NCI-H2227 (cell line): ENCODE data around the gene SERPINB3.
"Not testable (repeated sequence)": the region's sequence is repeated elsewhere in the genome, so short reads cannot be mapped to it uniquely, and the experiment has no call there.

Experiments used
- DNase-seq: peaks from one replicate; lab custom pipeline; 2025; ENCODE audit not compliant: unreplicated experiment; lab: John Stamatoyannopoulos, UW

SERPINB3 gene

DNA sequence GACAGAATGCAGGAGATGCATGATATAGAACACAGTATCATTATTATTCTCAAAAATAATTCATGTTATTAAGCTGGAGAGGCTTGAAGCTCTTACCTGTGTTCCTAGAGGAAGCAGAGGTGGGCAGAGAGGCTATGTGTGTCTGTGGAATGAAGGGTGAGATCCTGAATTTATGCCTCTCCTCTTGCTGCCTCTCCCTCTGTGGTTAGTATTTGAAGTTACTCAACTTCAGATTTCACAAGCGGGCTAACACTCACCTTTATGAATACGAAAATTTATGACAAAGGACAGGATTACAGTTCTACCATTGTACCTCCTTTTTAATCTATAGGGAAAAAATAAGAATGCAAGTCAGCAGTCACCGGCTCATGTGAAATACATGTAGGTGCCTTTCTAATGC is at the start of gene SERPINB3:
TSS of gene SERPINB3 (minus strand) at position 144 of the 400 bp plus-strand sequence. CDS start 677 bp downstream, outside the sequence.
- not testable (repeated sequence) for DNase-seq

DNA sequence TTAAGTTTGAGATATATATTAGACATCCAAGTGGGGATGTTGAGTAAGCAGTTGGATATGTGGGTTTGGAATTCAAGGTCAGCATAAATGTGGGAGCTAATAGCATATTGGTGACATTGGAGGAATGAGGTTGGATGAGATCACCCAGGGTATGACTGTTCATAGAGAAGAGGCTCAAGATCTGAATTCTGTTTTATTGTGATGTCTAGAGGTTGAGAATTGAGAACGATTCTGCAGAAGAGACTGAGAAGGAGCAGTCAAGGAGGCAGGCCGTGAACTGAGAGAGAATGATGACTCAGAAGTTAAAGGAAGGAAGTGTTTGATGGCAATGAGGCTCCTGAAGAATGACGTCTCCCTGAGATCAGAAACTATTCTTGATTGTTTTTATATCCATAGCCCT is 47.0 kb upstream of the SERPINB3 start:
- DNase-seq, result no peak

DNA sequence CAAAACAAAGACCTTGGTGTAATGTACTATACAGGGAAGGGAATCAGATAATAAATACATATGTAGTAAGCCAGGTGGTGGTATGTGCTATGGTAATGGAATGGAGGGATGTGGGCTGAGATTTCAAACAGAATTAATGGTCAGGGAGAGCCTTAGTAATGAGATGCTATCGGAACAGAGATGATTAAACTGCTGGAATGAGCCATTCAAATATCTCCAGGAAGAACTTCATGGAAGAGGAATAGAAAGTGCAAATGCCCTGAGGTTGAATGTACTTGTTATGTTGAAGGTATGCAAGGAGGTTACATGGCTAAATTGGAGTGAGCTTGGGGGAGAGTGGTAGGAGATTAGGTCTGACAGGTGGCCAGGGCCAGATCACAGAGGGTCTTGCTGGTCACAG is 46.1 kb upstream of the SERPINB3 start:
- DNase-seq, result no peak

DNA sequence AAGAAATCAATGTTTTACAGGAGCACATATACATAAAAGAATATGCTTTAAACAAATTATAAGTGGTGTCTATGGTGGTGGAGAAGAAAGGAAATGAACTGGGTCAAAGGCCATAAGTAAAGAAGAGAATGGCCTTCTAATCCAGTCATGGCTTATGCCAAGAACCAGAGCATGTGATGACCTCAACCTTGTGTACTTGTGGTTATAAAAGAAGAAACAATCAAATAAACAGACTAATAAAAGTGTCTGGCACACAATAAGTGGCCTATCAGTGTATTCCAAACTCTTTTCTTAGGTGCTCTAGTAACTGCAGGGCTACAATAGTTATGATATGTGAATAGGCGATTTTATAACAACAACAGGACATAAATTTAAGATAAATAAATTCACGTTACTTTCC is 43.7 kb upstream of the SERPINB3 start:
- no peak for DNase-seq

DNA sequence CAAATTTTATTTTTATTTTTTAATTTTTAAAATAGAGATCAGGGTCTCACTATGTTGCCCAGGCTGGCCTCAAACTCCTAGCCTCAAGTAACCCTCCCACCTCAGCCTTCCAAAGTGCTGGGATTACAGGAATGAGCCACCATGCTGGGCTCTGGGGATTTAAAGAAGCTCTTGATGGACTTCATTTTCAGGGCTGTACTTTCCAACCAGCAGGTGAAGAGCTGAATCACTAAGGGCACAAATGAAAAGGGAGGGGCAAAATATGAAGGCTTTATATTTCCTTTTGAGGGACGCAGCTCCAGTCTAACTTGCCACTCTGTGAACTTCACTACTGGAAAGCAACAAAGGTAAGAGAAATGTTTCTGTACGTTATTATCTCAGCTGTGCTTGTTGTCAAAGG is 41.0 kb upstream of the SERPINB3 start, which contains the start of gene SERPINB11:
TSS of gene SERPINB11 (plus strand) at position 301 of the 400 bp plus-strand sequence. CDS start 7,234 bp downstream, outside the sequence.
- no peak for DNase-seq

DNA sequence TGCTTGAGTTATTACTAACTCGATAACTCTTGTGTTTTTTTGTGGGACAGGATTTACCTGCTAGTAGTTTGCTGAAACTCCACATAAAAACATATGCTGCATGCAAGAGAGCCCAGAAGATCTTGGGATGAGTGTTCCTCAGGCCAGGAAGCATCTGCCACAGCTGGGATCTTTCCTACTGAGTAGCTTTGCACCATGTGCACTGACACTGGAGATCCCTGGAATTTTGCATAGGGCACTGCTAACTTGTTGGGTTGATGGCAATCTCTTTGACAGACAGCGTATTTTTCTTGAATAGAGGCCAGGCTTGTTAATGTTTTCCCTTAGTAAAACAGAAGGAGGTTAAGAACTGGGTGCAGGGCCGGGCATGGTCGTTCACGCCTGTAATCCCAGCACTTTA is 40.3 kb upstream of the SERPINB3 start:
- no peak for DNase-seq

DNA sequence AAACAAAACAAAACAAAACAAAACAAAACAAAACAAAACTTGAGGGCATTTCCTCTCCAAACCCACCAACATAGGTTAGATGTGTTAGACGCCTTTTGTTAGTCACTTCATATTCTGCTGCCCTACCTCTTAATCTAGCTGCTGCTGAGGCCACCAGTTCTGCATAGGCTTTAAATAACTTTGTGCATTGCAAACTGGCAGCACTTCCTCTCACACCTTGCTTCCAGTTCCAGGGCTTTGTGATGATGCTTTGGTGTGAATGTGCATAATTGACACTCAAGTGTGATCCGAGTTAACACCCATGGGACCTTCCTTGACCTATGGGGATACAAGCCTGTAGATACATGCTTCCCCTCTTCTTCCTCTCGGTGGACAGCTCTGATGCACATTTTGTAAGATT is 38.8 kb upstream of the SERPINB3 start:
- no peak for DNase-seq

DNA sequence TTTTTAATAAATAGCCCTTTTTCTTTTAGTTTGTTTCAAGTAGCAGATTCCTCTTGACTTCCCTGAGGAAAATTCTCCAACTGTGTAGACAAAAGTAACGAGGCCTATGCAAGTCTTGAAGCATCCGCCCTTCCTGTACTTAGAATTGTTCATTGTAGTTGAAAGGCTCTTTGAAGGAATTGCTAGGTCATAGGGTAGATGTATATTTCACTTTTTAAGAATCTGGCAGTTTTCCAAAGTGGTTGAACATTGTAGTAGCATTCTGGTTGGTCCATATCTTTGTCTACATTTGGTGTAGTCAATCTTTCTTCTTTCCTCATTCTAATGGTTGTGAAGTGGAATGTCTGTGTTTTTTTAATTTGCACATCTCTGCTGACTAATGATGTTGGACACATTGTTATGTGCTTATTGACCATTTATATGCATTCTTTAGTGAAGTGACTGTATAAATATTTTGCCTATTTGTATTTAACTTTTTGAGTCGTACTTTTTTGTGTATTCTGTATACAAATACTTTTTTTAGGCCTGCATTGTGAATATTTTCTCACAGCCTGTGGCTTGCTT is 35.5 kb upstream of the SERPINB3 start:
- no peak for DNase-seq

DNA sequence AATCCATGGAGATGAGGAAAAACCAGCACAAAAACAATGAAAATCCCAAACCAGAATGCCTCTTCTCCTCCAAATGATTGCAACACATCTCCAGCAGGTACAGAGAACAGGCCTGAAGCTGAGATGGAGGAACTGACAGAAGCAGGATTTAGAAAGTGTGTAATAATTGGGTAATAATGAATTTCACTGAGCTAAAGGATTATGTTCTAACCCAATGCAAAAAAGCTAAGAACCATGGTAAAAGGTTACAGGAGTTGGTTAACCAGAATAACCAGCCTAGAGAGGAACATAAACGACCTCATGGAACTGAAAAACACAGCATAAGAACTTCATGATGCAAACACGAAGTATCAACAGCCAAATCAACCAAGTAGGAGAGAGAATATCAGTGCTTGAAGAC is 27.4 kb upstream of the SERPINB3 start:
- DNase-seq, result no peak

DNA sequence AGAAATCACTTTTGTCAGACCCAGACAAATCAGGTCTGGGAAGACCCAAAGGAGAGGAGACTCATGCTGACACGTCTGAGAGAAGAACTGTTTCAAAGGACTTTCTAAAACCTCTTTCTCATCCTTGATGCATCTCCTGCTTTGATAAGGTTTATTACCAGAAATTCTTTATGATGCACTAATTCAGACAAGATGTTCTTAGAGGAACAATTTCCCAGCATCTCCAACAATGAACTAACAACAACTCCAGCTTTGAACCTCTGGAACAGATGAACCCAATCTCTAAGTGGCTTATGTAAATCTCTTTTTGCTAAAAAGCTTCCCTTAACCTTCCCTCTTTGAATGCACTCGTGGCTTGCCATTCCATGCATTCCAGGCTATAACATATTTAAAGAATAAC is 25.2 kb upstream of the SERPINB3 start:
- no peak for DNase-seq

DNA sequence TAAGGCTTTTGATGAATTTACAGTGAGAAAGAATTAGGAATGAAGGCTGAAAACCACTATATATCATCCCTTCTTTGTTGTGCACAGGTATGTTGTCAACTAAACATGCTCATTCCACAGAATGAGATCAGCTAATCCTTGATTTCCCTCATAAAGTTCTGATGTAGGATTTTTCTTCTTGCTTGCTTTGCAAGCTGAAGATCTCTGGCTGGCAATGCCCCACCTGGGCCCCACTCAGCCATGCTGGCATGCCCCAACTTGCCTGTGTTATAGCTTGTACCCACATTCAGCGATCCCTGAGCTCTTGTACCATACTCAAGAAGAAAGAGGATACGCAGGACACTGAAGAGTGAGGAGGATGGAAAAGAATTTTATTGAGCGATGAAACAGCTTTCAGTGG is 23.0 kb upstream of the SERPINB3 start:
- no peak for DNase-seq

DNA sequence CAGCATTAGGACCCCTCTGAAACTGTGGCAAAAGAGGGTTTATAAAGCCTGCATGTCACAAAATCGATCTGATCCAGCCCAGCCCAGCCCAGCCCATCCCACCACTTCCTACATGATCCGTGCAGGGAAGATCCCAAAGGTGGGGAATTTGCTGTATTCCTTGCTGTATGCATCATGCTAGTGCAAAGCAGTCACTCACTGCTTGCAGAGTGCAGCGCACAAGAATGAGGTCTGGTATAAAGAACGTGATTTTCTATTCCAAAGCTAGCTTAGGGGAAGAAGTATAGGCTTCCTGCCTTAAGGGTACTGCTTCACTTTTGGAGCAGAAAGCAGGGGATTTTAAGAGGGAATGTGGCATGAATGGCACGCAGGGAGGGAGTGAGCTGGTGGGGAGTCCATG is 22.2 kb upstream of the SERPINB3 start:
- no peak for DNase-seq

DNA sequence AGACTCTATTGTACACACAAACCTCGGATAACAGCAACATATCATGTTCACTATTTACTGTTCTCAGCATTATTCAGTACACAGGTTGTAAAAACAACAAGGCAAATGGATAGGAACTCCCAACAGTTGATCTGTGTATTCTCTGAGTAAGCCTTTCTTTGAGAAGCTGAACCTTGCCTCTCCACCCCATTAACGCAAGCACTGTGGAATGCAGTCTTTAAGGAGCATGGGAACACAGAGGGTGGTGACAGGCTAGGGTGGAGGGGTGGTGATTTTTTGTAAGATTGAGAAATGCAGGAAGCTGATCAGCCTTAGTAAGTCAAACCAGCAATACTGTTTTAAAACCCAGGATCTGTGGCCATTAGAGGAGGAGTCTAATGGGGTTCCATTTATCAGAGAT is 21.5 kb upstream of the SERPINB3 start:
- no peak for DNase-seq

DNA sequence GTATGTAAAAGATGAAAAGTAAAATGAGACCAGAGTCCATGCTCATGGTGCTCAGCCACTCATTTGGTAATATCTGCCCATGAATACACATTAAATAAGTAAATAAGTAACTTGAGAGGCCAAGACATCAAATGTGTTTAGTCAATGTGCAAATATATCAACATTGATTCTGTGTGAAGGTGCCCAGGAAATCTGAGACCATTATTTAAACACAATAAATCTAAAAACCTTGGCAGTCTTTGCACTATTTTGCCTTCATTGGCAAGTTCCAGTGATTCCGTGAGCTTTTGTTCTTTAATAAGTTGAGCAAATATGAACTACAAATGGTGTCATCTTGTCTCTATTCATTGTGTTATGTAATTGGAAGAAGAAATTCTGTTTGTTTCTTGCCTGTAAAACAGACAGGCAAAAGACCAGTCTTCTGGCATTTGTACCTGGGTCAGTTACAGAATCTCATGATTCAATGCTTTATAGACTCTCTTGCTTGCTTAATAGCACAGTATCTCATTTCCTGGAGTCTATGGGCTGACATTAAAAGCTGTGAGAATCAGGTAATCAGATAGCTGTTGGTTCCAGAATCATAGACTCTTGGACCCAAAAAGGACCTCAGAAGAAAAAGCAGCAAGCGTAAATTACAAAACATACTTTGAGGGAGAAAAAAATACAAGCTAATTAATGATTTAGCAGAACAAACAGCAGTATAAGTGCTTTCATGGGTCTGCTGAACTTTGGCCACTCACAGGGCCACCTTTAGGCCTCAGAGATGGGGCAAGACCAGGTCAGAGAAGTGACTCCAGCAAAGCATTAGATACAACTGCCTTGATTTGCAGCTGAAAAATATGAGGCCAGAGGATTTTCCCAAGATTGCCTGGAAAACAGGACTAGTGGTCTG is 20.0 kb upstream of the SERPINB3 start:
- no peak for DNase-seq

DNA sequence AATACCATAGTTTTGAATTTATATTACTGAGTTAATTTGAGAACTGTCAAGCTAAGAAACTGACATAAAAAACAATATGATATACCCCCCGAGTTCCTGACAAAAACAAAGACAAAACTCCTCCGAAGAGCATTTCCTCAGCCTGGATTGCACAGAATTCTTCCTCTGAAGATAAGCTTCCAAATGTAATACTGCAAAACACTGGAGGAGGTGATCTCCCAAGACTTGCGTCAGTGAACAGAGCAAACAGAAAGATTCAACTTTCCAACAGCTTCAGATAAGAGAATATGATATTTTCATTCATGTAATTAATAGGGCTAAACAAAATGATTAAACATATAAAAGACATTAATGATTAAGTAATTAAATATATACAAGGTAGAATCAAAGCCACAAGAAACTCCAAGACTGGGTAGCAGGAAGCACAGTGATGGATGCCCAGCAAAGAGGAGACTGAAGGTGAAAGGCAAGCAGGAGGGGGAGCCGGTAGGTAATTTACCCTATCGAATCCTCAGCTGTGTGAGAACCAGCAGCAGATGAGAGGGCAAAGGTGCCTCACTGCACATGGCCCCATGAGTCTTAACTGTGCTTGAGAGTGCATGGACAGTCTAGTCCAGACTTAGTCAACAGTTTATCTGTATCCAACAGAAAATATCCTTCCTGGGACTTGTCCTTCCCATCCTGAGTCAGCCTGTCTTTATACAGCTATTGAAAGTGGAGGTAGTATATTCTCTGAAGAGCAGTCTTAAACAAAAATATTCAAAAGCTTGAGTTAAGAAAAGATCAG is 18.3 kb upstream of the SERPINB3 start:
- DNase-seq, result no peak

DNA sequence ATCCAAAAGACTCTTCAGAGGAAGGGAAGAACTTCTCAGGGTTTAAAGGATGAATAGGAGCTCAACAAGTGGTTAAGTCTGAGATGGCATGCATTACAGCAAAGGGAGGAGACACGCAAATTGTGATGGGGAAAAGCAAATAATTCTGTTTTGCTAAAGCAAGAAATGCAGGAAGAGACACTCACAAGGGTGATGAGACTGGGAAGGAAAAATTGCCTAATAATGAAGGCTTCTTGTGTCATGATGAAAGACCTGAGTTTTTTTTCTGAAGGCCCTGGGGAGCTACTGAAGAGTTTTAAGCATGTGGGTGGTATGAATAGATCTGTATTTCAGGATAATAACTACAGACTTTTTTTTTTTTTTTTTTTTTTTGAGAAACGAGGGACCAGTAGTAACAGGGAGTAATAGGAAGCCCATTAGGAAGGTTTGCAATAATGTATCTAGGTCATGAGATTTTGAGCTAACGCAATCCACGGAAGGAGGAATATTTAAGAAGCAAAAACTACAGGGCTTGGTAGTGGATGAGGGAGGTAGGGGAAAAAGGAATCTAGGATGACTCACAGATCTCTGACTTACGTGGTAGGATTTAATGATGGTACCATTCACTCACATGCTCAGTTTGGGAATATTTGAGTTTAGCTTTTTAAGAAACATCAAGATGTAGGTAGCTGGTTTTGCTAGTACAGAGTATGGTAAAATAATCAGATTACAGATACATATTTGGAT is 16.0 kb upstream of the SERPINB3 start:
- no peak for DNase-seq

DNA sequence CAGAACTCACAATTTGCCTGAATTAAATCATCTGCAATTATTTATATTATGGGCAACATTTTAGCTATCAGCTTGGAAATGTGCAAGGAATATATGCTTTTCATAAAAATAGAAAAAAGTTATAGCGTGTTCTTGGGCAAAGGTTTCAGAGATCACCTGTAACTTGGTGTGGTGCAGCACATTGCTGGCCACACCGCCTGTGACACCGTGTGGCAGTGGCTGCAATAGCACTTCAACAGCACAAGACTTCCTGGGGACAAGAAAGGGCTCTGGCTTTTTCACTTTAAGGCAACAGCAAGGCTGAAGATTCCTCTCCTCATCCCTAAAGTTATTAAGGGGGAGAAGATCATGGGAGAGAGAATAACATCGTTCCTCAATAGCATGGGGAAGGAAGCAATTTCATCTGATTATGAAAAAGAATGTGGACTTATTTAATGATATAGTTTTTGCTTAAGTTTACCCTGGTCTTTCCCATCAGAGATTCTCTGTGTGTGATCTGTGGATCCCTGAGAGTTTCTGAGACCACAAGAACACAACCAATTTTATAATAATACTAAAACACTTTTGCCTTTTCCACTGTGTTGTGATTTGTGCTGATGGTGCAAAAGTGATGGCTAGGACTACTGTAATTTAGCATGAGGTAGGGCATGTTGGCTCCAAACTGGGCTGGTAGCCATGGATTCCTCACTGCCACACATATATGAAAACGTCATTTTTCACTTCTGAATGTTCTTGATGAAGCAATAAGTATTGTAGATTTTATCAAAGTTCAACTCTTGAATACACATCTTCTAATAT is 15.0 kb upstream of the SERPINB3 start:
- DNase-seq, result no peak

DNA sequence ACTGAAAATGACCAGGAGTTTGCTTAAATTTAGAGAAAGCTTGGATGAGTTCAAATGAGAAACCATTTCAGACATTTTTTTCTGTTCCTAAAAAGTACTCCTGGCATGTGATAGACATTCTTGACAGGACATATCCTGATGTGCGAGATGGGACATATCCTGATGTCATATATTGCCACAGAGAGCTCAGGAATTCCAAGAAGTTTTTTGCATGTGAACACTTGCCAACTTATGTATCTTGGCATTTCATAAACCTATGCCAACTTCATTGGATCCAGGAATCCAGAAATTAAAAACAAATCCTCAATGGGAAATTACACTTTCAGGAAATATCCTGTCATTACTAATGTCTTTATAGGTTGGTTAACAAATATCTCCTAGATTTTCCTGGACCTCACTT is 2.9 kb upstream of the SERPINB3 start:
- DNase-seq, result no peak

DNA sequence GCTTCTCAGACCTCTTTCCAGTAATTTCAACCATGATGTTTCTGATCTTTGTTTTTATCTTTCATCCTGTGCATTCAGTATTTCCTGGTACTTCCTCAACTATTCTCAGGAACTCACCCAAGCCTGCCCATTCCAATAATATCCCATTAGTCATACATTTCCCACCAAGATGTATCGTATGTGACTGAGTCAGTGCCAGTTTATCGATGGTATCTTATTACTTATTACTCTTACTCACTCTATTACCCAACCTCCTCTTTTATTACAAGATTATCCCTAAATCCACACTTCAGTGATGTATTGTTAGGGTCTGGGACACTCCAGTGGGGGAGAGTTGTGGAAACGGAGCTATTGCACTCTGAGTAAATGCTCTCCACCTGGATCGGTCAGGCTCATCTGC is 2.8 kb downstream of the SERPINB3 start:
- DNase-seq, result not testable (repeated sequence)

DNA sequence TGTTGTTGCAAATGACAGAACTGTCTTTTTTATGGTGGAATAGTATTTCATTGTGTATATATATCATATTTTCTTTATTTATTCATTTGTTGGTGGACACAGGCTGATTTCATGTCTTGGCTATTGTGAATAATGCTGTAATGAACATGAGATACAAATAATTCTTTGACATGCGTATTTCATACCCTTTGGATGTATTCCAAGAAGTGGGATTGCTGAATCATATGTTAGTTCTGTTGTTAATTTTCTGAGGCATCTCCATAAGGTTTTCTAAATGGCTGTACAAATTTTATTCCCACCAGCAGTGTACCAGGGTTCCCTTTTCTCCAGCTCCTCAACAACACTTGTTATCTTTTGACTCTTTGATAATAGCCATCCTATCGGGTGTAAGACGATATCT is 11.4 kb downstream of the SERPINB3 start:
- DNase-seq, result not testable (repeated sequence)
